ENCODE measurements around the gene WDR33. TPM values are rescaled to one million over a fixed set of nuclear protein-coding genes. Genes with fewer than 3 reads are reported as not detected.

WDR33 gene
- total RNA-seq, 1 donor from 2014 or later: 81.0 TPM

- Mint-ChIP-seq H3K27me3 (ENCODE audit: insufficient read depth) (peaks cover 2% of the 10 kb centered on the region), H3K4me3 (no peak overlapping the region), H3K36me3 (ENCODE audit: low read depth) (no peaks in the 10 kb centered on the region), H3K27ac (no peak overlapping the region), H3K9me3 (no peaks in the 10 kb centered on the region), H3K4me1 (ENCODE audit: low read depth) (peaks cover 5% of the 10 kb centered on the region)
- intact Hi-C loops (cut with micrococcal nuclease): no loop called here
- DNase-seq (ENCODE audit: low spot score): no peak
These were observed 156.7 kb downstream of the WDR33 start for GRCh38 chr2:127654084-127654837.

GRCh38 chr2:127653421-127654083, 157.4 kb downstream of the WDR33 start:
- Mint-ChIP-seq H3K9me3 (no peaks in the 10 kb centered on the region), H3K4me3 (no peak overlapping the region), H3K36me3 (ENCODE audit: low read depth) (no peaks in the 10 kb centered on the region), H3K27me3 (ENCODE audit: insufficient read depth) (peaks cover 2% of the 10 kb centered on the region), H3K4me1 (ENCODE audit: low read depth) (peaks cover 5% of the 10 kb centered on the region), H3K27ac (no peak overlapping the region)
- DNase-seq (ENCODE audit: low spot score): no peak
- intact Hi-C loops (cut with micrococcal nuclease): no loop called here

GRCh38 chr2:127652786-127653357, 158.1 kb downstream of the WDR33 start:
- H3K9me3 Mint-ChIP-seq: no peaks in the 10 kb centered on the region
- H3K27ac Mint-ChIP-seq: no peak overlapping the region
- intact Hi-C loops (cut with micrococcal nuclease): no loop called here

GRCh38 chr2:127651971-127652550, 158.9 kb downstream of the WDR33 start:
- no peak overlapping the region for H3K27ac Mint-ChIP-seq
- intact Hi-C loops (cut with micrococcal nuclease): no loop called here
- no peak overlapping the region for H3K4me3 Mint-ChIP-seq

More at GRCh38 chr2:127652786-127653357, 158.1 kb downstream of the WDR33 start:
- DNase-seq (ENCODE audit: low spot score): no peak
- Mint-ChIP-seq H3K27me3 (ENCODE audit: insufficient read depth) (peaks cover 2% of the 10 kb centered on the region), H3K4me1 (ENCODE audit: low read depth) (peaks cover 5% of the 10 kb centered on the region), H3K36me3 (ENCODE audit: low read depth) (no peaks in the 10 kb centered on the region), H3K4me3 (no peak overlapping the region)

GRCh38 chr2:127651381-127651809, 159.6 kb downstream of the WDR33 start:
- no peak for DNase-seq (ENCODE audit: low spot score)
- intact Hi-C loops (cut with micrococcal nuclease): no loop called here
- Mint-ChIP-seq H3K9me3 (no peaks in the 10 kb centered on the region), H3K27me3 (ENCODE audit: insufficient read depth) (peaks cover 2% of the 10 kb centered on the region), H3K27ac (no peak overlapping the region), H3K36me3 (ENCODE audit: low read depth) (no peaks in the 10 kb centered on the region), H3K4me1 (ENCODE audit: low read depth) (peaks cover 5% of the 10 kb centered on the region), H3K4me3 (no peak overlapping the region)

More at GRCh38 chr2:127651971-127652550, 158.9 kb downstream of the WDR33 start:
- Mint-ChIP-seq H3K36me3 (ENCODE audit: low read depth) (no peaks in the 10 kb centered on the region), H3K27me3 (ENCODE audit: insufficient read depth) (peaks cover 2% of the 10 kb centered on the region), H3K9me3 (no peaks in the 10 kb centered on the region), H3K4me1 (ENCODE audit: low read depth) (peaks cover 5% of the 10 kb centered on the region)
- DNase-seq (ENCODE audit: low spot score): no peak

Other genes with a start within 250 kb of the WDR33 start
- not detected in 2 replicates for gene GPR17, start 165.0 kb downstream of the WDR33 start, total RNA-seq
- gene LIMS2, start 135.6 kb downstream of the WDR33 start, total RNA-seq: 4.8 and 5.1 TPM in 2 replicates
- gene SFT2D3, start 109.7 kb downstream of the WDR33 start, total RNA-seq: 6.6 and 7.1 TPM in 2 replicates
- 78.3 and 79.8 TPM in 2 replicates for gene POLR2D, start 47.0 kb upstream of the WDR33 start, total RNA-seq
- gene AMMECR1L, start 74.8 kb upstream of the WDR33 start, total RNA-seq: 21.6 and 22.2 TPM in 2 replicates
- gene SAP130, start 216.9 kb upstream of the WDR33 start, total RNA-seq: 30.9 and 31.5 TPM in 2 replicates